Endothelial cell of umbilical vein (primary cell): ENCODE results near the gene TSPAN15. TPM values are rescaled to one million over a fixed set of nuclear protein-coding genes. Genes with fewer than 3 reads are reported as not detected.

Experiments used
- BruUV-seq: library from RNA; stranded (reverse); fragments of 400-500 nt; replicated peaks from 2 replicates; lab custom pipeline; 2021; lab: Mats Ljungman, UMichigan
- CTCF ChIA-PET: fragments of 300-600, 350-600 bp; sonication (Branson Sonifier 250); formaldehyde crosslinking; loops from one replicate; lab custom pipeline; 2021; ENCODE audit warnings: antibody characterized with exemption, inconsistent platforms; lab: Charles Lee
- POLR2A ChIA-PET: fragments of 300-600, 350-600 bp; sonication (Branson Sonifier 250); formaldehyde crosslinking; loops from one replicate; lab custom pipeline; 2021; ENCODE audit warnings: antibody characterized with exemption, inconsistent platforms; lab: Charles Lee
- DNase-seq: peaks from one replicate; pipeline ENCODE4 v3.0.0-alpha.2; 2011; ENCODE audit warnings: low read depth, low spot score
- FAIRE-seq: peaks from 2 replicates; lab custom pipeline; 2011; peaks lifted over from hg19 to GRCh38; lab: Jason Lieb, UNC
- H2AFZ ChIP-seq: 2 replicates; pipeline ENCODE4 v1.6.0; 2012; ENCODE audit warnings: low read depth, low read length, control low read depth, inconsistent platforms
- H3K27ac ChIP-seq: 2 replicates; pipeline ENCODE4 v1.5.1; 2011; ENCODE audit warnings: low read depth, mild to moderate bottlenecking, control low read depth, low read length, moderate library complexity; ENCODE audit not compliant: insufficient read depth
- H3K27me3 ChIP-seq, 2 experiments: 2 replicates each; pipeline versions ENCODE4 v1.6.0 to v1.6.1; 2011; ENCODE audit warnings: low read length in 2 of 2, mixed read lengths in 1 of 2; ENCODE audit not compliant: control insufficient read depth in 2 of 2, insufficient read depth in 2 of 2
- H3K36me3 ChIP-seq, 2 experiments: 2 replicates in 1 of 2; 3 replicates in 1 of 2; pipeline ENCODE4 v1.5.1; 2011; ENCODE audit warnings: low read length in 2 of 2, mild to moderate bottlenecking in 1 of 2, moderate library complexity in 1 of 2; ENCODE audit not compliant: control insufficient read depth in 2 of 2, insufficient read depth in 2 of 2; ENCODE audit errors: extremely low read depth in 1 of 2
- H3K4me1 ChIP-seq: 3 replicates; pipeline ENCODE4 v1.5.1; 2011; ENCODE audit warnings: mild to moderate bottlenecking, low read length; ENCODE audit not compliant: control insufficient read depth, insufficient read depth; ENCODE audit errors: extremely low read depth
- H3K4me2 ChIP-seq: 2 replicates; pipeline ENCODE4 v1.6.1; 2011; ENCODE audit warnings: low read length, control low read depth, mixed read lengths; ENCODE audit not compliant: insufficient read depth
- H3K4me3 ChIP-seq, 3 experiments: fragments of 200-600 bp in 1 of 3; sonication (generic), shearing (Covaris generic) in 1 of 3; replicated peaks in 1 of 3; 2 replicates each; pipeline ENCODE4 v1.5.1; 2011 to 2016; ENCODE audit warnings: control low read depth in 3 of 3, low read length in 3 of 3, mild to moderate bottlenecking in 2 of 3, inconsistent platforms in 1 of 3, low read depth in 1 of 3, moderate library complexity in 1 of 3; ENCODE audit not compliant: insufficient read depth in 1 of 3
- H3K79me2 ChIP-seq: 2 replicates; pipeline ENCODE4 v1.6.0; 2012; ENCODE audit warnings: low read length, inconsistent platforms; ENCODE audit not compliant: control insufficient read depth, insufficient read depth
- H3K9ac ChIP-seq: replicated peaks from 2 replicates; pipeline ENCODE3; 2011; ENCODE audit warnings: low read length, control low read depth; ENCODE audit not compliant: insufficient read depth; ENCODE audit errors: extremely low read depth
- H3K9me1 ChIP-seq: replicated peaks from 3 replicates; pipeline ENCODE4 v1.6.0; 2011; ENCODE audit warnings: mild to moderate bottlenecking, low read length; ENCODE audit not compliant: control insufficient read depth, insufficient read depth; ENCODE audit errors: extremely low read depth
- H3K9me3 ChIP-seq: replicated peaks from 2 replicates; pipeline ENCODE4 v1.5.1; 2012; ENCODE audit warnings: low read length, inconsistent platforms; ENCODE audit not compliant: control insufficient read depth, insufficient read depth
- H4K20me1 ChIP-seq: replicated peaks from 2 replicates; pipeline ENCODE3; 2011; ENCODE audit warnings: mild to moderate bottlenecking, low read length; ENCODE audit not compliant: control insufficient read depth, insufficient read depth; ENCODE audit errors: extremely low read depth
- EZH2 ChIP-seq: IDR thresholded peaks from 2 replicates; pipeline ENCODE4 v1.6.1; 2012; ENCODE audit warnings: borderline replicate concordance, low read depth, mild to moderate bottlenecking, moderate library complexity, low read length, inconsistent platforms; ENCODE audit not compliant: severe bottlenecking
- FOS ChIP-seq: IDR thresholded peaks from 2 replicates; pipeline ENCODE4 v1.6.1; 2011; ENCODE audit warnings: mild to moderate bottlenecking, low read length, moderate library complexity, borderline replicate concordance; ENCODE audit not compliant: insufficient read depth
- GATA2 ChIP-seq: IDR thresholded peaks from 2 replicates; pipeline ENCODE4 v1.7.0; 2011; ENCODE audit warnings: low read depth, mild to moderate bottlenecking, moderate library complexity, mixed read lengths, low read length; ENCODE audit not compliant: insufficient read length, insufficient read depth
- JUN ChIP-seq: IDR thresholded peaks from 2 replicates; pipeline ENCODE4 v1.6.1; 2011; ENCODE audit warnings: borderline replicate concordance, low read depth; ENCODE audit not compliant: insufficient read length, insufficient read depth
- MYC ChIP-seq: IDR thresholded peaks from one replicate; pipeline ENCODE4 v1.6.1; 2011; ENCODE audit warnings: mild to moderate bottlenecking, low read depth, low read length
- POLR2A ChIP-seq: IDR thresholded peaks from 2 replicates; pipeline ENCODE4 v1.6.1; 2012; ENCODE audit warnings: low read depth, mild to moderate bottlenecking, control low read depth, low read length
- POLR2AphosphoS5 ChIP-seq: IDR thresholded peaks from 2 replicates; pipeline ENCODE4 v1.6.1; 2012; ENCODE audit warnings: low read depth, mild to moderate bottlenecking, control low read depth, low read length, moderate library complexity; ENCODE audit not compliant: insufficient read depth
- dilution Hi-C: fragments of 300-500 bp; cut with MboI; formaldehyde crosslinking; loops from one replicate; pipeline ENCODE4 v1.15.0; 2019; ENCODE audit warnings: low sequenced_read_pairs; ENCODE audit not compliant: extremely low pct_ligation_motif_present
- intact Hi-C: fragments of 100-400 bp; cut with micrococcal nuclease; formaldehyde crosslinking; loops from one replicate; pipeline ENCODE4 v1.10.0; 2022
- polyA plus RNA-seq, 4 experiments: library from polyadenylated mRNA; depleted of rRNA in 3 of 4; stranded (reverse) in 3 of 4; unstranded in 1 of 4; fragments of >200 nt; gene quantifications; 2 replicates each; pipeline versions ENCODE4 v1.2.1 to v1.2.3, GENCODE V29; 2011 to 2012; ENCODE audit warnings: missing spikeins in 1 of 4
- total RNA-seq: library from RNA; stranded (reverse); gene quantifications from 2 replicates; pipeline ENCODE4 v1.2.3, GENCODE V29; 2021
- TF ChIP-seq, protein P1 (sequence below), 2 donors: IDR thresholded peaks; 1 replicate in 1 of 2; 2 replicates in 1 of 2; pipeline ENCODE4 v1.5.1; 2011; ENCODE audit warnings: low read length in 2 of 2, mild to moderate bottlenecking in 2 of 2, moderate library complexity in 2 of 2, control low read depth in 1 of 2, inconsistent platforms in 1 of 2, low read depth in 1 of 2; ENCODE audit not compliant: insufficient read depth in 1 of 2; ENCODE audit errors: extremely low read depth in 1 of 2
- TF ChIP-seq, protein P2 (sequence below): IDR thresholded peaks from 2 replicates; pipeline ENCODE4 v1.6.1; 2011; ENCODE audit not compliant: insufficient read depth, insufficient read length

TSPAN15 gene
- total and polyA plus RNA-seq, 2 donors (not counting 3 experiments of a cell fraction or from before 2014, with no cell fraction given) = 78.4 to 189 TPM

DNA sequence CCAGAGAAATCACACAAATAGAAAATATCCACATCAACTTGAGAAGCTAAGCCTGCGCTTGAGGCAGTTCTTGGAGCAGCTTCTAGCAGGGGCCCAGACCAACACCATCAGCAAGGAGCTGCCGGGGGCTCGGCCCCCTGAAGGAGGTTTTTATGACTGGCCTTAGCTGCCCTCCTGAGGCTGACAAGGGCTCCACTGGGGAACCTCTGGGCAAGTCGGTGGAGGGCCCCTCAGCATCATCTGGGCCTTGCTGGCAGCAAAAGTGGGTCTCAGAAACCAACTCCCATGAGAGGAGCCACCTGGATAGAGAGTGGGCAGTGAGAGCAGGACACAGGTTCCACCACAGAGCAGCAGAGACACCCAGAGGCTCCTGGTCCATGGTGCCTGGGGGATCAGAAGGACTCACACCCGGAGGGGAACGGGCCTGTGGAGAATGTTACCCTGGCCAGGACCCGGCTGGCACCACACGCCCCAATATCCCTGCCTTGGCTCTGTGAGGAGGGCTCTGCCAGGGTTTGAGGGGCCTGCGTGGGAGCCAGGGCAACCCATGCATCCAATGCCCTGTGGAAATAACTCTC lies 66.1 kb downstream of the TSPAN15 start:
- Histone ChIP-seq H3K4me3 (no peak overlapping the region), H3K4me1 (no peaks in the 10 kb centered on the region), H3K9me3 (no peaks in the 10 kb centered on the region), H3K4me2 (no peak overlapping the region), H3K9me1 (no peaks in the 10 kb centered on the region), H2AFZ (no peak overlapping the region), H3K27me3 (peaks cover 0 to 2% of the 10 kb centered on the region in 2 experiments), H3K36me3 (no peaks in the 10 kb centered on the region), H3K9ac (no peak overlapping the region), H3K79me2 (no peaks in the 10 kb centered on the region), H4K20me1 (no peaks in the 10 kb centered on the region), H3K27ac (no peak overlapping the region)
- FAIRE-seq = no peak
- CTCF ChIA-PET = interaction anchor here (1.6 to 7.3 kb wide), 3 partner anchors 10 to 122 kb away, joined by 3 to 276 read pairs (median 8); no protein-coding TSS in a partner anchor
- no peak for DNase-seq
- BruUV-seq = no TSS peak
- no peak for TF ChIP-seq MYC
- TF ChIP-seq POLR2A = no peak
- no peak for TF ChIP-seq POLR2AphosphoS5
- no peak for TF ChIP-seq EZH2
- no peak for TF ChIP-seq GATA2
- TF ChIP-seq, protein P1, sequence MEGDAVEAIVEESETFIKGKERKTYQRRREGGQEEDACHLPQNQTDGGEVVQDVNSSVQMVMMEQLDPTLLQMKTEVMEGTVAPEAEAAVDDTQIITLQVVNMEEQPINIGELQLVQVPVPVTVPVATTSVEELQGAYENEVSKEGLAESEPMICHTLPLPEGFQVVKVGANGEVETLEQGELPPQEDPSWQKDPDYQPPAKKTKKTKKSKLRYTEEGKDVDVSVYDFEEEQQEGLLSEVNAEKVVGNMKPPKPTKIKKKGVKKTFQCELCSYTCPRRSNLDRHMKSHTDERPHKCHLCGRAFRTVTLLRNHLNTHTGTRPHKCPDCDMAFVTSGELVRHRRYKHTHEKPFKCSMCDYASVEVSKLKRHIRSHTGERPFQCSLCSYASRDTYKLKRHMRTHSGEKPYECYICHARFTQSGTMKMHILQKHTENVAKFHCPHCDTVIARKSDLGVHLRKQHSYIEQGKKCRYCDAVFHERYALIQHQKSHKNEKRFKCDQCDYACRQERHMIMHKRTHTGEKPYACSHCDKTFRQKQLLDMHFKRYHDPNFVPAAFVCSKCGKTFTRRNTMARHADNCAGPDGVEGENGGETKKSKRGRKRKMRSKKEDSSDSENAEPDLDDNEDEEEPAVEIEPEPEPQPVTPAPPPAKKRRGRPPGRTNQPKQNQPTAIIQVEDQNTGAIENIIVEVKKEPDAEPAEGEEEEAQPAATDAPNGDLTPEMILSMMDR (IDR thresholded peaks at IDR 0.05; ENCODE audit: extremely low read depth in 1 of 2, insufficient read depth in 1 of 2, low read depth in 1 of 2, low read length in 2 of 2) = no peak
- TF ChIP-seq JUN = no peak
- TF ChIP-seq, protein P2, sequence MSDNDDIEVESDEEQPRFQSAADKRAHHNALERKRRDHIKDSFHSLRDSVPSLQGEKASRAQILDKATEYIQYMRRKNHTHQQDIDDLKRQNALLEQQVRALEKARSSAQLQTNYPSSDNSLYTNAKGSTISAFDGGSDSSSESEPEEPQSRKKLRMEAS = no peak
- TF ChIP-seq FOS = no peak
- dilution Hi-C loops (no loop called here), intact Hi-C loops (no loop called here)
- POLR2A ChIA-PET = no interaction called here
